Sigmoid colon (tissue), 4 donors: Measurements from ENCODE around the gene COX10.

Experiments used
- CTCF ChIP-seq, 4 experiments: fragments of 450-650 bp in 3 of 4; fragments of 200-600 bp in 1 of 4; IDR thresholded peaks; one replicate each; pipeline ENCODE4 v1.5.1; 2016 to 2019; ENCODE audit warnings: antibody characterized with exemption in 4 of 4, mild to moderate bottlenecking in 3 of 4, moderate library complexity in 2 of 4
- EP300 ChIP-seq, 4 donors: sonication (generic); formaldehyde crosslinking; IDR thresholded peaks; one replicate each; pipeline ENCODE4 v1.6.1; 2017; ENCODE audit warnings: antibody characterized with exemption in 4 of 4
- POLR2A ChIP-seq, 2 donors: fragments of 450-650 bp; IDR thresholded peaks; one replicate each; pipeline ENCODE4 v1.6.1; 2016; ENCODE audit warnings: antibody characterized with exemption in 2 of 2, mild to moderate bottlenecking in 2 of 2, moderate library complexity in 2 of 2
- POLR2AphosphoS5 ChIP-seq, 4 donors: sonication (generic); formaldehyde crosslinking; IDR thresholded peaks; one replicate each; pipeline ENCODE4 v1.6.1; 2017; ENCODE audit warnings: antibody characterized with exemption in 4 of 4

- TF ChIP-seq CTCF (IDR thresholded peaks at IDR 0.05) (no peak), POLR2A (IDR thresholded peaks at IDR 0.05) (no peak), POLR2AphosphoS5 (IDR thresholded peaks at IDR 0.05) (no peak), EP300 (IDR thresholded peaks at IDR 0.05) (no peak)
Measured at GRCh38 chr17:14149751-14150150, 80.4 kb downstream of the COX10 start.
